ENCODE data around the gene MIEF1.

Gene MIEF1

DNA sequence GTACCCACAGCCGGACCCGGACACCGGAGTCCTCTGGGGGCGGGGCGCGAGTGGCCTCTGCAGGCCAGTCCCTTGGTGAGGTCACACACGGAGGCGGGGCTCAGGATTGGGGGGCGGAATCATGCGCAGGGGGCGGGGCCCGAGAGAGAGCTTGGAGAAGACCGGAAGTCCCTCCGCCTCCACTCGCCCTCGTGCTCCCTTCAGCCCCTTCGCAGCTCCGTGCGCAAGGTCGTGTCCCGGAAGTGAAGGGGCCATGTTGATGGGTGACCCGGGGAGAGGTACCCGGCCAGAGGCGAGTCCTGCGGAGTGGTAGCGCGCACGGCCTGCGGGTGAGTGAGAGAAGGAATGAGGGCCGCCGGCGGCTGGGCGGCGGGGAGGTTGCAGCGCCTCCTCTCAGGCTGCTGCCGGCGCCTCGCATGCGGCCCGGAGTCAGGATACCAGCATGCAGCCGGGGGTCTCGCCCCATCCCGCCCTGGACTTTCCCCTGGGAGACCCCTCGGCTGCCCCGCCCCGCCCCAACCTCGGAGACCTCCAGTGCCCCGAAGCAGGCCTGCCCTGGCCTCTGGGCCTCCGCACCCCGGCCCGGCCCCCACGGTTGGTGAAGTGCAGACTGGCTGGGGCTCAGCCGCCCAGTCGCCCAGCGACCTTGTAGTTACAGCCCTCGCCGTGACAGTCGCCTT, at the start of gene MIEF1:
MIEF1 (plus strand) TSS at position 182 of the 680 bp plus-strand sequence. CDS start 9,005 bp downstream, outside the sequence.
- no peaks in the 10 kb centered on the region for H3K27me3 ChIP-seq (ENCODE audit: insufficient read depth, low read depth, severe bottlenecking)
- peak; percentile 98 for DNase-seq

GRCh38 chr22:39452740-39453040, 49.4 kb upstream of the MIEF1 start:
- no peak for TF ChIP-seq CTCF (IDR thresholded peaks at IDR 0.05; ENCODE audit: low read depth, low read length)
- no peak overlapping the region for H3K27ac ChIP-seq
- no peak overlapping the region for H3K4me3 ChIP-seq (ENCODE audit: low read depth, low read length)
- no peak for DNase-seq
- H3K9me3 ChIP-seq (ENCODE audit: severe bottlenecking): no peaks in the 10 kb centered on the region
- no peaks in the 10 kb centered on the region for H3K27me3 ChIP-seq (ENCODE audit: insufficient read depth, low read depth, severe bottlenecking)
- H3K36me3 ChIP-seq: no peaks in the 10 kb centered on the region

More for the DNA sequence above, at the start of gene MIEF1:
- TF ChIP-seq CTCF (IDR thresholded peaks at IDR 0.05; ENCODE audit: low read depth, low read length): no peak
- Histone ChIP-seq H3K27ac (peak within 1 kb of the TSS; percentile 94), H3K4me3 (ENCODE audit: low read depth, low read length) (peak within 1 kb of the TSS; percentile 78), H3K9me3 (ENCODE audit: severe bottlenecking) (no peaks in the 10 kb centered on the region), H3K36me3 (peaks cover 39% of the 10 kb centered on the region)

- no peaks in the 10 kb centered on the region for H3K9me3 ChIP-seq (ENCODE audit: severe bottlenecking)
- no peak overlapping the region for H3K4me3 ChIP-seq (ENCODE audit: low read depth, low read length)
- no peaks in the 10 kb centered on the region for H3K27me3 ChIP-seq (ENCODE audit: insufficient read depth, low read depth, severe bottlenecking)
- H3K36me3 ChIP-seq: no peaks in the 10 kb centered on the region
- DNase-seq: no peak
- no peak for TF ChIP-seq CTCF (IDR thresholded peaks at IDR 0.05; ENCODE audit: low read depth, low read length)
- no peak overlapping the region for H3K27ac ChIP-seq
Measured at GRCh38 chr22:39453765-39454378, 48.2 kb upstream of the MIEF1 start.

GRCh38 chr22:39454385-39454871, 47.7 kb upstream of the MIEF1 start:
- Histone ChIP-seq H3K36me3 (no peaks in the 10 kb centered on the region), H3K9me3 (ENCODE audit: severe bottlenecking) (no peaks in the 10 kb centered on the region), H3K4me3 (ENCODE audit: low read depth, low read length) (no peak overlapping the region), H3K27me3 (ENCODE audit: insufficient read depth, low read depth, severe bottlenecking) (no peaks in the 10 kb centered on the region), H3K27ac (no peak overlapping the region)
- DNase-seq: no peak
- no peak for TF ChIP-seq CTCF (IDR thresholded peaks at IDR 0.05; ENCODE audit: low read depth, low read length)

DNA sequence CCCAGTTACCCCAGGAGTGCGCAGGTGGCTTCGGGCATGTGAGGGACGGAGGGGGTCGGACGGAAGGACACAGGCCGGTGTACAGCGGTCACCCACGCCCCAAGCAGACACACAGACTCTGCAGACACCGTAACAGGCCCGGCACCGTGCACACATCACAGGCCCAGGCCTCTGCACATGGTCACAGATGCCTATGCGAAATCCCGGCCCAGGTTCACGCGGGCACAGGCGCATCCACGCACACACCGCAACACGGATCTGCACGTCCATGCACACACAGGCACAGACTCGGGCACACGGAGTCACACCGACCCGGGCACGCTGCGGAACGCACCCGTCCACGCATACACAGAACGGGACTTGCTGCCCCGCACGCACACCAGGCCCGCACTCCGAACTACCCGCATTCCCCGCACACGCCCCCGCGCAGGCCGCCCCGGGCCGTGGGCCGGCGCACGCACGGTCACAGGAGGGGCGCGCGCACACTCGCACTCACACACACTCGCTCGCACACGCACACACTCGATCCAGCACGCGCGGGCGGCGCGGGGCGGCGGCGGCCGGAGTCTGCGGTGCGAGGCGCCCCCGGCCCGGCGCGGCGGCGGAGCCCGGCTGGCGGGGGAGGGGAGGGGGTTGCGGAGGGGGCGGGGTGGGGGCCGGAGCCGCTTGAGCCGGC, 45.4 kb upstream of the MIEF1 start, which contains the start of gene MGAT3:
MGAT3 (plus strand) TSS at position 491 of the 676 bp plus-strand sequence. CDS start 30,336 bp downstream, outside the sequence.
- peak; percentile 20 for DNase-seq
- Histone ChIP-seq H3K4me3 (ENCODE audit: low read depth, low read length) (peak within 1 kb of the TSS; percentile 68), H3K27me3 (ENCODE audit: insufficient read depth, low read depth, severe bottlenecking) (no peaks in the 10 kb centered on the region), H3K9me3 (ENCODE audit: severe bottlenecking) (no peaks in the 10 kb centered on the region), H3K27ac (peak within 1 kb of the TSS; percentile 76), H3K36me3 (no peaks in the 10 kb centered on the region)
- no peak for TF ChIP-seq CTCF (IDR thresholded peaks at IDR 0.05; ENCODE audit: low read depth, low read length)
